Sigmoid colon (tissue), 7 donors: ENCODE results near the gene SLC19A1. TPM values are rescaled to one million over a fixed set of nuclear protein-coding genes. Genes with fewer than 3 reads are reported as not detected.

ENCODE experiments used
- DNase-seq: peaks from one replicate; pipeline ENCODE4 v3.0.0-alpha.2; 2019
- H3K27ac ChIP-seq, 4 donors: fragments of 200-600 bp; sonication (generic); one replicate each; pipeline ENCODE4 v1.5.1; 2016 to 2019; ENCODE audit warnings: mild to moderate bottlenecking in 1 of 4
- H3K27me3 ChIP-seq, 3 donors: fragments of 200-600 bp; sonication (generic); one replicate each; pipeline ENCODE4 v1.5.1; 2019; ENCODE audit warnings: mild to moderate bottlenecking in 1 of 3
- H3K36me3 ChIP-seq, 4 donors: fragments of 200-600 bp; sonication (generic); one replicate each; pipeline ENCODE4 v1.5.1; 2016 to 2019
- H3K4me1 ChIP-seq, 4 donors: fragments of 200-600 bp; sonication (generic); one replicate each; pipeline ENCODE4 v1.5.1; 2017 to 2019
- H3K4me3 ChIP-seq, 4 donors: fragments of 200-600 bp; sonication (generic); one replicate each; pipeline ENCODE4 v1.5.1; 2017 to 2019; ENCODE audit warnings: mild to moderate bottlenecking in 2 of 4, moderate library complexity in 1 of 4
- H3K9me3 ChIP-seq, 4 donors: fragments of 200-600 bp in 3 of 4; sonication (generic) in 3 of 4; one replicate each; pipeline versions ENCODE4 v1.5.1 to v1.6.1; 2013 to 2019
- EP300 ChIP-seq, 4 donors: sonication (generic); formaldehyde crosslinking; IDR thresholded peaks; one replicate each; pipeline ENCODE4 v1.6.1; 2017; ENCODE audit warnings: antibody characterized with exemption in 4 of 4
- POLR2A ChIP-seq, 2 donors: fragments of 450-650 bp; IDR thresholded peaks; one replicate each; pipeline ENCODE4 v1.6.1; 2016; ENCODE audit warnings: antibody characterized with exemption in 2 of 2, mild to moderate bottlenecking in 2 of 2, moderate library complexity in 2 of 2
- POLR2AphosphoS5 ChIP-seq, 4 donors: sonication (generic); formaldehyde crosslinking; IDR thresholded peaks; one replicate each; pipeline ENCODE4 v1.6.1; 2017; ENCODE audit warnings: antibody characterized with exemption in 4 of 4
- WGBS, 2 donors: extraction: QIAGEN DNeasy Blood & Tissue Kit; methylation state at CpG; one replicate each; pipeline ENCODE4 v1.1.7; 2013; 5-methylcytosine and 5-hydroxymethylcytosine counted together
- intact Hi-C: fragments of 100-400 bp; cut with DNase I; formaldehyde crosslinking; loops from one replicate; pipeline ENCODE4 v1.15.1; 2023
- polyA plus RNA-seq, 3 donors: library from polyadenylated mRNA; stranded (reverse); fragments of 200-250 nt; gene quantifications; one replicate each; pipeline ENCODE4 v1.2.3, GENCODE V29; 2013
- total RNA-seq, 4 donors: library from RNA; depleted of rRNA; stranded (reverse); fragments of >200 nt; gene quantifications; one replicate each; pipeline ENCODE4 v1.1.0, GENCODE V29; 2016
- TF ChIP-seq, protein P1 (sequence below), 4 experiments: fragments of 450-650 bp in 3 of 4; fragments of 200-600 bp in 1 of 4; IDR thresholded peaks; one replicate each; pipeline ENCODE4 v1.5.1; 2016 to 2019; ENCODE audit warnings: antibody characterized with exemption in 4 of 4, mild to moderate bottlenecking in 3 of 4, moderate library complexity in 2 of 4
- donor health status: healthy with polysubstance abuse.
- donor health status: Bipolar disorder and iron deficiency.
- donor health status: healthy.

Gene SLC19A1
- total and polyA plus RNA-seq, 7 donors = 1.8 to 10.7 (median 2.5) TPM

DNA sequence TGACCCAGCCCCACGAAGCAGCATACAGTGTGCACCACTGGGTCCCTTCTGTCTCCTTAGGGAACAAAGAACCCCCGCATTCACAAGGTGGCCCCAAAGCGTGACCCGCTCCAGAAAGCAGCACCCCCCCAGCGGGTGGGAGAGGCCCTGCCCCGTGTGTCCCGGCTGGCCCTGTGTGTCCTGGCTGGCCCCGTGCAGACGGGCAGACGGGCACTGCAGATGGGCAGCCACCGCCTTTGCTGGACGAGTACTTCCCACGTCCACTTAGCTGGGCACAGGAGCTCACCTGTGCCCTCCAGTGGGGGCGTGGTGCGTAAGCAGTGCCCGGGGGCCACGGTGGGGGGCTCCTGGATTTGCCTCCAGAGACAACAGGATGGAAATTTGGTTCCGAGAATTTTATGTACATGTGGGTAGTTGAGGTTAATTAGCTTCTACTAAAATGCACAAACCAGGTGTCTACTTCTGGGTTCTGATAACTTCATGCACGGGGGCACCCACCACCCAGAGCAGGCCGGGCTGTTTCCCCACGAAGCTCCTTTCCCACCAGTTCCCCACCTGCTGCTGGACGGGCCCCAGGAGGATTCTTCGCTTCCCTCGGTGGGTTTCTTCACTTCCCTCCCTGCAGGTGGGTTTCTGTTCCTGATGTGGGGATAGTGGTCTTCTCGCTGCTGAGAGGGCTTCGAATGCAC lies 33.2 kb upstream of the SLC19A1 start:
- H3K4me1 ChIP-seq = peaks cover 0 to 41% (median 34%) of the 10 kb centered on the region in 4 donors
- H3K27ac ChIP-seq = no peak overlapping the region
- H3K4me3 ChIP-seq = no peak overlapping the region
- no peaks in the 10 kb centered on the region for H3K27me3 ChIP-seq
- H3K9me3 ChIP-seq = no peaks in the 10 kb centered on the region
- TF ChIP-seq POLR2AphosphoS5 (IDR thresholded peaks at IDR 0.05) (no peak), EP300 (IDR thresholded peaks at IDR 0.05) (no peak), POLR2A (IDR thresholded peaks at IDR 0.05) (no peak)
- TF ChIP-seq, protein P1, sequence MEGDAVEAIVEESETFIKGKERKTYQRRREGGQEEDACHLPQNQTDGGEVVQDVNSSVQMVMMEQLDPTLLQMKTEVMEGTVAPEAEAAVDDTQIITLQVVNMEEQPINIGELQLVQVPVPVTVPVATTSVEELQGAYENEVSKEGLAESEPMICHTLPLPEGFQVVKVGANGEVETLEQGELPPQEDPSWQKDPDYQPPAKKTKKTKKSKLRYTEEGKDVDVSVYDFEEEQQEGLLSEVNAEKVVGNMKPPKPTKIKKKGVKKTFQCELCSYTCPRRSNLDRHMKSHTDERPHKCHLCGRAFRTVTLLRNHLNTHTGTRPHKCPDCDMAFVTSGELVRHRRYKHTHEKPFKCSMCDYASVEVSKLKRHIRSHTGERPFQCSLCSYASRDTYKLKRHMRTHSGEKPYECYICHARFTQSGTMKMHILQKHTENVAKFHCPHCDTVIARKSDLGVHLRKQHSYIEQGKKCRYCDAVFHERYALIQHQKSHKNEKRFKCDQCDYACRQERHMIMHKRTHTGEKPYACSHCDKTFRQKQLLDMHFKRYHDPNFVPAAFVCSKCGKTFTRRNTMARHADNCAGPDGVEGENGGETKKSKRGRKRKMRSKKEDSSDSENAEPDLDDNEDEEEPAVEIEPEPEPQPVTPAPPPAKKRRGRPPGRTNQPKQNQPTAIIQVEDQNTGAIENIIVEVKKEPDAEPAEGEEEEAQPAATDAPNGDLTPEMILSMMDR (IDR thresholded peaks at IDR 0.05) = no peak
- H3K36me3 ChIP-seq = no peaks in the 10 kb centered on the region
- WGBS, 2 donors = 77 to 79% methylated on average over 26 of the region's 26 CpGs
- DNase-seq = peak; percentile 54
- intact Hi-C loops = no loop called here

DNA sequence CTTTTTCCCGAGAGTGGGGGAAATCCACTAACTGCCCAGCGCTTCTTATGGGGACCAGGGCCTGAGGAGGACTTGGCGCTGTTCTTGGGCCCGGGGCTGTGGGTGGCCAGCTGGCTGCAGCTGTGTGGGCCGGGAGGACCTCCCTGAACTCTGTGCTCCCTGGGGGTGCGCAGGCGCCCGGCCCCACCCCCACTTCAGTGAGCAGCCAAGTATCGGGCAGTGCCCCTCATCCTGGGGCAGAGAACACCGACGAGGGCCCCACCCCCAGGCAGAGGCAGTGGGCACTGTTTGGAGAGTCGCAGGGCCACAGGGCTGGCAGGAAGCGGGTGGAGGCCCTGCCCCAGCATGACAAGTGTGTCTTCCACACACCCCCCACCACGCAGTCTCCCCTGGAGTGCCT lies 32.5 kb upstream of the SLC19A1 start:
- peaks cover 0 to 48% (median 41%) of the 10 kb centered on the region in 4 donors for H3K4me1 ChIP-seq
- no peak overlapping the region for H3K4me3 ChIP-seq
- intact Hi-C loops = no loop called here
- no peaks in the 10 kb centered on the region for H3K27me3 ChIP-seq
- no peak overlapping the region for H3K27ac ChIP-seq
- H3K9me3 ChIP-seq = no peaks in the 10 kb centered on the region
- 66 to 73% methylated on average over 14 of the region's 14 CpGs for WGBS, 2 donors
- TF ChIP-seq, protein P1 (IDR thresholded peaks at IDR 0.05) = no peak
- no peak for TF ChIP-seq EP300 (IDR thresholded peaks at IDR 0.05)
- no peak for TF ChIP-seq POLR2A (IDR thresholded peaks at IDR 0.05)
- DNase-seq = peak; percentile 63
- no peaks in the 10 kb centered on the region for H3K36me3 ChIP-seq

DNA sequence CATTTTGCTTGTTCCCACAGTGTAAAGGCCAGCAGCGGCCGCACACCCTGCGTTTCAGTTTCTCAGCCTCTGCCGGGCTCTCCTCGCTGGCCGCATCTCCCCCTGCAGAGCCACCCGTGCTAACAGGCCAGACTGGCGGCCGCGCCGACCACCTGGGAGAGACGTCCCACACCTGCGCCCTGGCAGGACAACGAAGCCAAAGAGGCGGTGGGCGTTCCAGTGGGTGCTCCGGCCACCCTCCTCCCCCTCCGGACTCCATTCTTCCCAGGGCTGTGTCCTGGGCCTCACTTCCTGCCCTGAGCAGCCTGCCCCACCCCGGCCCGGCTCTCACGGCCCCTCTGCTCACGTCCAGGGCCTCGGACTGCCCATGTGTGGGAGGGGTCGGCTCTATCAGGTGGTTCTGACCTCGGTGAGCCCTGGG lies 31.9 kb upstream of the SLC19A1 start:
- Histone ChIP-seq H3K9me3 (no peaks in the 10 kb centered on the region), H3K4me3 (no peak overlapping the region), H3K4me1 (peaks cover 0 to 52% (median 41%) of the 10 kb centered on the region in 4 donors), H3K27ac (peak overlapping the region in 3 of 4 donors; percentile 85 to 94 (median 86)), H3K36me3 (no peaks in the 10 kb centered on the region), H3K27me3 (no peaks in the 10 kb centered on the region)
- WGBS, 2 donors = 52 to 62% methylated on average over 25 of the region's 25 CpGs
- intact Hi-C loops = no loop called here
- DNase-seq = peak; percentile 59
- no peak for TF ChIP-seq POLR2AphosphoS5 (IDR thresholded peaks at IDR 0.05)
- TF ChIP-seq EP300 (IDR thresholded peaks at IDR 0.05) = no peak

DNA sequence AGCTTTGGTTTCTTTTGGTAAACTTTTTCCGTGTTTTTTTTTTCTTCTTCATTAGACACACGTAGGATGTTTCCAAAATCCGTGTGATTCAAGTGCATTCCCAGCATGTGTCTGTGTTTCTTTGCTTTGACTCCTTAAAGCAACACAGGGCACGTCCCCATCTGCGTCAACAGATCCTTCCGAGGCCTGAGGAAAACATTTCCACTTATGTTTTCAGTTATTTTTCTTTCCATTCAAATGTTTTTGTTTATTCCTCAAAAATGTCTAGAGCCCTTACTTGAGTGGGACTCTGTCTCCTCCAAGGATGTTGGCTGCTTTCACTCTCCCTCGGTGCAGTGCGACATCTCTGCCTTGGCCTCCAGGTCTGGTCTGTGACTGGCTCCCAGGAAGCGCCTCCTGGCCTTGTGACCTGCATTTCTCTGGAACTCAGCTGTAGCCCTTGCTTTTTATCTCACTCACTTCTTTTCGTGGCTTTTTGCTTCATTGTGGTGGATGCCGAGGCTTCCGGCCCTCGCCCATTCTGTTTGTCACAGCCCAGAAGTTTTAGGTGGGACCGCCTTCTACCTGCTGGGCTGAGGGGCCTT lies 31.3 kb upstream of the SLC19A1 start:
- TF ChIP-seq POLR2AphosphoS5 (IDR thresholded peaks at IDR 0.05) (no peak), POLR2A (IDR thresholded peaks at IDR 0.05) (no peak), EP300 (IDR thresholded peaks at IDR 0.05) (no peak)
- TF ChIP-seq, protein P1 (IDR thresholded peaks at IDR 0.05) = no peak
- H3K27ac ChIP-seq = peak overlapping the region in 3 of 4 donors; percentile 85 to 94 (median 86)
- no peaks in the 10 kb centered on the region for H3K27me3 ChIP-seq
- H3K36me3 ChIP-seq = no peaks in the 10 kb centered on the region
- peaks cover 0 to 57% (median 44%) of the 10 kb centered on the region in 4 donors for H3K4me1 ChIP-seq
- no peaks in the 10 kb centered on the region for H3K9me3 ChIP-seq
- intact Hi-C loops = no loop called here
- H3K4me3 ChIP-seq = no peak overlapping the region
- DNase-seq = peak; percentile 47
- WGBS, 2 donors = 64 to 74% methylated on average over 14 of the region's 14 CpGs

DNA sequence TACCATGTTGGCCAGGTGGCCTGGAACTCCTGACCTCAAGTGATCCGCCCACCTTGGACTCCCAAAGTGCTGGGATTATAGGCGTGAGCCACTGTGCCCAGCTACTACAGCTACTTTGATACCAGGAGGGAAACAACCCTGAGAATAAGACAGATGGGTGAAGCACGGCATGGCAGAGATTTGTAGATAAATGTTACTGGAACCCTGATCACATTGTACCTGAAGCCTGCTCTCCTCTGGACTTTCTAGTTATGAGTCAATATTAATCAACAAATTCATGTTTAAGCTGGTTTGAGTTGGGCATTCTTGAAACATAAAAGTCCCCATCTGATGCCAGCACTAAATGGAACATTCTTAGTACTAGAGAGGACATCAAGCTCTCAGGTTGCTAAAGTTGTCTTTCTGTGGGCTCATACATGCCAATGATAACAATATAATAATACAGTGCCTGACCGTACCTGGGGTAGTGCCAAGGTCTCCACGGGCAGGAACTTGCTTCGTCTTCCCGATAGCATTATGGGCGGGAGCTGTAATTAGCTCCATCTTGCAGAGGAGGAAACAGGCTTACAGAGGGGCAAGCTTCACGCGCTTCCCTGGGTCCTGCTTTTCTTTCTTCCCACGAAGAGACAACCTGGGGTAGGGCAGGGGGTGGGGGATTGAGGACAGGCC lies 30.7 kb upstream of the SLC19A1 start:
- DNase-seq = peak; percentile 51
- Histone ChIP-seq H3K27me3 (no peaks in the 10 kb centered on the region), H3K27ac (peak overlapping the region in 3 of 4 donors; percentile 85 to 94 (median 86)), H3K4me3 (no peak overlapping the region), H3K4me1 (peaks cover 0 to 64% (median 46%) of the 10 kb centered on the region in 4 donors), H3K36me3 (no peaks in the 10 kb centered on the region), H3K9me3 (no peaks in the 10 kb centered on the region)
- intact Hi-C loops = no loop called here
- WGBS, 2 donors = 39 to 78% methylated on average over 11 of the region's 11 CpGs
- TF ChIP-seq POLR2A (IDR thresholded peaks at IDR 0.05) (no peak), EP300 (IDR thresholded peaks at IDR 0.05) (no peak), POLR2AphosphoS5 (IDR thresholded peaks at IDR 0.05) (no peak)
- TF ChIP-seq, protein P1 (IDR thresholded peaks at IDR 0.05) = no peak
